HG03521 (cell line): ENCODE measurements around the gene URAD.

ENCODE experiments used
- ATAC-seq: cut with Tn5 transposase; IDR thresholded peaks from one replicate; pipeline ENCODE4 v1.9.1; 2021; ENCODE audit warnings: mild to moderate bottlenecking, moderate library complexity; ENCODE audit not compliant: unreplicated experiment

URAD gene

GRCh38 chr13:27960362-27961226 is 27.9 kb downstream of the URAD start:
- ATAC-seq, result peak; percentile 58

GRCh38 chr13:27959976-27960361 is 28.5 kb downstream of the URAD start:
- ATAC-seq, result no peak

- no peak for ATAC-seq
Observed at GRCh38 chr13:27956576-27957300, 31.8 kb downstream of the URAD start.

- no peak for ATAC-seq
Observed at GRCh38 chr13:27955014-27955591, 33.4 kb downstream of the URAD start.

- no peak for ATAC-seq
Observed at GRCh38 chr13:27954406-27954851, 34.1 kb downstream of the URAD start.

- peak; percentile 81 for ATAC-seq
Observed at GRCh38 chr13:27953676-27954405, 34.7 kb downstream of the URAD start.

GRCh38 chr13:27952876-27953675 is 35.4 kb downstream of the URAD start:
- ATAC-seq, result no peak

GRCh38 chr13:27942972-27943371 is 45.5 kb downstream of the URAD start:
- ATAC-seq, result no peak

GRCh38 chr13:27933580-27934328 is 54.7 kb downstream of the URAD start:
- ATAC-seq, result no peak

GRCh38 chr13:27933118-27933517 is 55.4 kb downstream of the URAD start:
- no peak for ATAC-seq

GRCh38 chr13:27929868-27930267 is 58.6 kb downstream of the URAD start:
- ATAC-seq, result no peak

GRCh38 chr13:27928805-27929753 is 59.4 kb downstream of the URAD start:
- ATAC-seq, result no peak

GRCh38 chr13:27928353-27928804 is 60.1 kb downstream of the URAD start:
- ATAC-seq, result no peak
